Stimulated activated CD8-positive, alpha-beta memory T cell treated with anti-CD3 and anti-CD28 coated beads, Interleukin-15, amount 100 ng/mL, for 48 hours (primary cell): ENCODE data around the gene ZNF277.

Experiments
- DNase-seq, 2 donors: peaks; one replicate each; pipeline ENCODE4 v3.0.0-alpha.2; 2020; ENCODE audit warnings: low read depth in 2 of 2

ZNF277 gene

GRCh38 chr7:112350585-112350984 lies 144.1 kb downstream of the ZNF277 start:
- no peak for DNase-seq

- no peak for DNase-seq
Observed at GRCh38 chr7:112356596-112356995, 150.1 kb downstream of the ZNF277 start.

- DNase-seq: no peak
Observed at GRCh38 chr7:112357136-112357535, 150.6 kb downstream of the ZNF277 start.

GRCh38 chr7:112358513-112358912 lies 152.0 kb downstream of the ZNF277 start:
- no peak for DNase-seq

GRCh38 chr7:112359086-112359485 lies 152.6 kb downstream of the ZNF277 start:
- DNase-seq: no peak

GRCh38 chr7:112360681-112361080 lies 154.2 kb downstream of the ZNF277 start:
- DNase-seq: no peak

- no peak for DNase-seq
Observed at GRCh38 chr7:112361154-112361553, 154.7 kb downstream of the ZNF277 start.

GRCh38 chr7:112362053-112362650 lies 155.7 kb downstream of the ZNF277 start:
- DNase-seq: no peak

GRCh38 chr7:112362731-112363131 lies 156.2 kb downstream of the ZNF277 start:
- no peak for DNase-seq

GRCh38 chr7:112364388-112364787 lies 157.9 kb downstream of the ZNF277 start:
- DNase-seq: no peak

- no peak for DNase-seq
Observed at GRCh38 chr7:112365551-112365950, 159.1 kb downstream of the ZNF277 start.

- DNase-seq: no peak
Observed at GRCh38 chr7:112366886-112367285, 160.4 kb downstream of the ZNF277 start.

GRCh38 chr7:112370436-112370835 lies 163.9 kb downstream of the ZNF277 start:
- no peak for DNase-seq

GRCh38 chr7:112371701-112372100 lies 165.2 kb downstream of the ZNF277 start:
- DNase-seq: no peak

- no peak for DNase-seq
Observed at GRCh38 chr7:112372101-112372500, 165.6 kb downstream of the ZNF277 start.

GRCh38 chr7:112377593-112377992 lies 171.1 kb downstream of the ZNF277 start:
- DNase-seq: no peak

- no peak for DNase-seq
Observed at GRCh38 chr7:112381311-112382091, 175.0 kb downstream of the ZNF277 start.

GRCh38 chr7:112383671-112384417 lies 177.3 kb downstream of the ZNF277 start:
- no peak for DNase-seq

GRCh38 chr7:112385516-112385915 lies 179.0 kb downstream of the ZNF277 start:
- no peak for DNase-seq

- DNase-seq: no peak
Observed at GRCh38 chr7:112386619-112387018, 180.1 kb downstream of the ZNF277 start.

- DNase-seq: no peak
Observed at GRCh38 chr7:112390167-112390566, 183.7 kb downstream of the ZNF277 start.

GRCh38 chr7:112391079-112391821 lies 184.8 kb downstream of the ZNF277 start:
- peak; percentile 9 to 24 for DNase-seq
